A549 (cell line): ENCODE data around the gene HECTD4.

Experiments used
- CHD2 ChIP-seq: fragments of 150-350 bp; IDR thresholded peaks from 2 replicates; pipeline ENCODE4 v1.6.1; 2014; ENCODE audit warnings: low read length; ENCODE audit not compliant: partially characterized antibody
- CTCF ChIP-seq: fragments of >200 bp; sonication (Bioruptor Twin); formaldehyde crosslinking; IDR thresholded peaks from 3 replicates; pipeline ENCODE4 v1.5.1; 2016
- MYC ChIP-seq: IDR thresholded peaks from 2 replicates; pipeline ENCODE4 v1.6.1; 2012; ENCODE audit warnings: mild to moderate bottlenecking, inconsistent platforms, low read length, improper control_type of control experiment, borderline replicate concordance
- SMC3 ChIP-seq: fragments of >200 bp; sonication (Bioruptor Twin); formaldehyde crosslinking; IDR thresholded peaks from 3 replicates; pipeline ENCODE4 v1.6.1; 2018; ENCODE audit warnings: inconsistent platforms
- TF ChIP-seq, protein P1 (sequence below): IDR thresholded peaks from 2 replicates; pipeline ENCODE4 v1.6.1; 2012

DNA sequence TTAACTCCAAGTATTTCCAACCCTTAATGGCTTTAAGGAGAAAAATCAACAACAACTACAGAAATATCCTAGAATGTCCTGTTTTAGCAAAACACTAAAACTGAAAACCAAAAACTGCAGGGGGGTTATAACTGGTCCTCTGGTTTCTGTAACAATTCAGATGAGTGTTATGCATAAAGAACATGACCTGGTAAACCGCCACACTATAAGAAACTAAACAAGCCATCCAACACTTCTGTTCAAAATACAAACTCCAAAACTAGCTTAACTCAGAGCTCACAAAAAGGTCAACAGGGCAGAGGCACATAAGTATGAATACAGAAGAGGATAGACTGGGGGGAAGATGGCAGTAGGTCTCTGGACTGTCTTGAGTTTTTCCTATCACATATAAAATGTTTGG is 38.0 kb downstream of the HECTD4 start:
- TF ChIP-seq CTCF (no peak), CHD2 (no peak), SMC3 (no peak), MYC (no peak)
- TF ChIP-seq, protein P1, sequence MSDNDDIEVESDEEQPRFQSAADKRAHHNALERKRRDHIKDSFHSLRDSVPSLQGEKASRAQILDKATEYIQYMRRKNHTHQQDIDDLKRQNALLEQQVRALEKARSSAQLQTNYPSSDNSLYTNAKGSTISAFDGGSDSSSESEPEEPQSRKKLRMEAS, result no peak
